CD14-positive monocyte (primary cell): ENCODE data around the gene LRRC52. TPM values are rescaled to one million over a fixed set of nuclear protein-coding genes. Genes with fewer than 3 reads are reported as not detected.

ENCODE experiments used
- DNase-seq, 3 donors: peaks; one replicate each; pipeline ENCODE4 v3.0.0-alpha.2; 2011 to 2022
- H2AFZ ChIP-seq: 2 replicates; pipeline ENCODE4 v1.6.0; 2012; ENCODE audit warnings: mild to moderate bottlenecking, low read depth, low read length, inconsistent platforms; ENCODE audit not compliant: insufficient read depth, poor library complexity, severe bottlenecking
- H3K27ac ChIP-seq, 2 donors: 1 replicate in 1 of 2; 2 replicates in 1 of 2; pipeline ENCODE4 v1.5.1; 2012 to 2013; ENCODE audit warnings: low read length in 2 of 2, control low read depth in 1 of 2, inconsistent platforms in 1 of 2, low read depth in 1 of 2, mild to moderate bottlenecking in 1 of 2
- H3K27me3 ChIP-seq, 2 donors: one replicate each; pipeline versions ENCODE4 v1.6.0 to v1.6.1; 2011 to 2013; ENCODE audit warnings: low read length in 2 of 2; ENCODE audit not compliant: control insufficient read depth in 2 of 2, insufficient read depth in 2 of 2
- H3K36me3 ChIP-seq, 2 donors: replicated peaks in 1 of 2; 1 replicate in 1 of 2; 2 replicates in 1 of 2; pipeline versions ENCODE4 v1.5.1 to v1.6.1; 2012 to 2013; ENCODE audit warnings: low read length in 2 of 2, control low read depth in 1 of 2, inconsistent platforms in 1 of 2, mild to moderate bottlenecking in 1 of 2; ENCODE audit not compliant: insufficient read depth in 2 of 2, control insufficient read depth in 1 of 2
- H3K4me1 ChIP-seq, 2 donors: 1 replicate in 1 of 2; 2 replicates in 1 of 2; pipeline versions ENCODE4 v1.5.1 to v1.6.1; 2012 to 2013; ENCODE audit warnings: low read length in 2 of 2, control low read depth in 1 of 2, inconsistent platforms in 1 of 2, mild to moderate bottlenecking in 1 of 2, moderate library complexity in 1 of 2; ENCODE audit not compliant: insufficient read depth in 2 of 2, control insufficient read depth in 1 of 2
- H3K4me2 ChIP-seq: replicated peaks from 2 replicates; pipeline ENCODE3; 2012; ENCODE audit warnings: low read length, moderate library complexity, mild to moderate bottlenecking; ENCODE audit not compliant: poor library complexity, severe bottlenecking; ENCODE audit errors: extremely low read depth
- H3K4me3 ChIP-seq, 3 experiments: fragments of 200-600 bp in 1 of 3; sonication (generic) in 1 of 3; replicated peaks in 1 of 3; 1 replicate in 2 of 3; 2 replicates in 1 of 3; pipeline ENCODE4 v1.5.1; 2011 to 2013; ENCODE audit warnings: low read length in 3 of 3, mild to moderate bottlenecking in 3 of 3, control low read depth in 2 of 3, low read depth in 2 of 3, inconsistent platforms in 1 of 3, moderate library complexity in 1 of 3
- H3K79me2 ChIP-seq: 2 replicates; pipeline ENCODE4 v1.6.0; 2012; ENCODE audit warnings: mild to moderate bottlenecking, control low read depth, inconsistent platforms, low read length, moderate library complexity; ENCODE audit not compliant: insufficient read depth
- H3K9ac ChIP-seq: 2 replicates; pipeline ENCODE4 v1.6.0; 2017; ENCODE audit warnings: low read length, mild to moderate bottlenecking; ENCODE audit not compliant: insufficient read depth, poor library complexity, severe bottlenecking
- H3K9me3 ChIP-seq, 2 donors: replicated peaks in 1 of 2; 1 replicate in 1 of 2; 2 replicates in 1 of 2; pipeline versions ENCODE4 v1.5.1 to v1.6.1; 2012 to 2013; ENCODE audit warnings: low read length in 2 of 2, control low read depth in 1 of 2; ENCODE audit not compliant: control insufficient read depth in 1 of 2, insufficient read depth in 1 of 2
- H4K20me1 ChIP-seq: 2 replicates; pipeline ENCODE4 v1.6.0; 2012; ENCODE audit warnings: mild to moderate bottlenecking, low read length, control low read depth, moderate library complexity; ENCODE audit not compliant: insufficient read depth
- H3K27ac Mint-ChIP-seq, 7 donors: one replicate each; pipeline ENCODE4 v1.8.0; 2020; ENCODE audit warnings: mild to moderate bottlenecking in 7 of 7, mixed read lengths in 7 of 7, moderate library complexity in 6 of 7, inconsistent platforms in 2 of 7
- H3K27me3 Mint-ChIP-seq, 3 donors: one replicate each; pipeline ENCODE4 v1.8.0; 2021 to 2022; ENCODE audit warnings: low read depth in 3 of 3, mild to moderate bottlenecking in 3 of 3, mixed read lengths in 3 of 3, moderate library complexity in 3 of 3, inconsistent platforms in 1 of 3
- H3K36me3 Mint-ChIP-seq, 2 donors: one replicate each; pipeline ENCODE4 v1.8.0; 2020; ENCODE audit warnings: mixed read lengths in 2 of 2, inconsistent platforms in 1 of 2, mild to moderate bottlenecking in 1 of 2
- H3K4me1 Mint-ChIP-seq: one replicate; pipeline ENCODE4 v1.8.0; 2020; ENCODE audit warnings: mild to moderate bottlenecking, mixed read lengths
- H3K4me3 Mint-ChIP-seq, 2 donors: one replicate each; pipeline ENCODE4 v1.8.0; 2020; ENCODE audit warnings: mild to moderate bottlenecking in 2 of 2, mixed read lengths in 2 of 2, moderate library complexity in 1 of 2
- H3K9me3 Mint-ChIP-seq, 7 donors: one replicate each; pipeline ENCODE4 v1.8.0; 2020 to 2022; ENCODE audit warnings: mixed read lengths in 7 of 7, mild to moderate bottlenecking in 6 of 7, moderate library complexity in 6 of 7, inconsistent platforms in 2 of 7
- WGBS: methylation state at CpG from one replicate; pipeline ENCODE4 v1.1.5; 2013; ENCODE audit warnings: missing lambda C conversion rate; ENCODE audit not compliant: insufficient coverage; 5-methylcytosine and 5-hydroxymethylcytosine counted together
- intact Hi-C, 2 donors: fragments of 100-400 bp; cut with micrococcal nuclease; formaldehyde crosslinking; loops; one replicate each; pipeline versions ENCODE4 v1.15.0 to v1.15.1; 2023
- polyA plus RNA-seq, 3 donors: library from polyadenylated mRNA; depleted of rRNA in 1 of 3; unstranded in 2 of 3; stranded (reverse) in 1 of 3; fragments of 300-500 nt in 2 of 3; fragments of >200 nt in 1 of 3; fragmentation: Illumina TruSeq in 2 of 3; gene quantifications; 1 replicate in 2 of 3; 2 replicates in 1 of 3; pipeline ENCODE4 v1.2.3, GENCODE V29; 2012 to 2021
- TF ChIP-seq, protein P1 (sequence below): fragments of 200-600 bp; IDR thresholded peaks from one replicate; pipeline ENCODE4 v1.8.0; 2022; ENCODE audit warnings: antibody characterized with exemption, mild to moderate bottlenecking

LRRC52 gene
- polyA plus RNA-seq, 3 donors: not detected

- no peak overlapping the region for H3K4me3 ChIP-seq
- no peaks in the 10 kb centered on the region for H4K20me1 ChIP-seq
- Mint-ChIP-seq H3K27me3 (peaks cover 3 to 12% (median 7%) of the 10 kb centered on the region in 3 donors), H3K4me3 (no peak overlapping the region), H3K27ac (no peak overlapping the region), H3K36me3 (no peaks in the 10 kb centered on the region), H3K9me3 (no peaks in the 10 kb centered on the region), H3K4me1 (no peaks in the 10 kb centered on the region)
- TF ChIP-seq, protein P1, sequence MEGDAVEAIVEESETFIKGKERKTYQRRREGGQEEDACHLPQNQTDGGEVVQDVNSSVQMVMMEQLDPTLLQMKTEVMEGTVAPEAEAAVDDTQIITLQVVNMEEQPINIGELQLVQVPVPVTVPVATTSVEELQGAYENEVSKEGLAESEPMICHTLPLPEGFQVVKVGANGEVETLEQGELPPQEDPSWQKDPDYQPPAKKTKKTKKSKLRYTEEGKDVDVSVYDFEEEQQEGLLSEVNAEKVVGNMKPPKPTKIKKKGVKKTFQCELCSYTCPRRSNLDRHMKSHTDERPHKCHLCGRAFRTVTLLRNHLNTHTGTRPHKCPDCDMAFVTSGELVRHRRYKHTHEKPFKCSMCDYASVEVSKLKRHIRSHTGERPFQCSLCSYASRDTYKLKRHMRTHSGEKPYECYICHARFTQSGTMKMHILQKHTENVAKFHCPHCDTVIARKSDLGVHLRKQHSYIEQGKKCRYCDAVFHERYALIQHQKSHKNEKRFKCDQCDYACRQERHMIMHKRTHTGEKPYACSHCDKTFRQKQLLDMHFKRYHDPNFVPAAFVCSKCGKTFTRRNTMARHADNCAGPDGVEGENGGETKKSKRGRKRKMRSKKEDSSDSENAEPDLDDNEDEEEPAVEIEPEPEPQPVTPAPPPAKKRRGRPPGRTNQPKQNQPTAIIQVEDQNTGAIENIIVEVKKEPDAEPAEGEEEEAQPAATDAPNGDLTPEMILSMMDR: no peak
- no peaks in the 10 kb centered on the region for H3K79me2 ChIP-seq
- no peak for DNase-seq
- H3K9me3 ChIP-seq: no peaks in the 10 kb centered on the region
- H3K27ac ChIP-seq: no peak overlapping the region
- H3K27me3 ChIP-seq: peaks cover 2 to 3% of the 10 kb centered on the region in 2 donors
- no peak overlapping the region for H3K9ac ChIP-seq
- intact Hi-C loops: no loop called here
- H2AFZ ChIP-seq: no peak overlapping the region
- WGBS: 95% methylated on average over 11 of the region's 12 CpGs
- H3K36me3 ChIP-seq: no peaks in the 10 kb centered on the region
- H3K4me2 ChIP-seq: no peak overlapping the region
- no peaks in the 10 kb centered on the region for H3K4me1 ChIP-seq
Observed at GRCh38 chr1:165497069-165498013, 46.5 kb upstream of the LRRC52 start.

DNA sequence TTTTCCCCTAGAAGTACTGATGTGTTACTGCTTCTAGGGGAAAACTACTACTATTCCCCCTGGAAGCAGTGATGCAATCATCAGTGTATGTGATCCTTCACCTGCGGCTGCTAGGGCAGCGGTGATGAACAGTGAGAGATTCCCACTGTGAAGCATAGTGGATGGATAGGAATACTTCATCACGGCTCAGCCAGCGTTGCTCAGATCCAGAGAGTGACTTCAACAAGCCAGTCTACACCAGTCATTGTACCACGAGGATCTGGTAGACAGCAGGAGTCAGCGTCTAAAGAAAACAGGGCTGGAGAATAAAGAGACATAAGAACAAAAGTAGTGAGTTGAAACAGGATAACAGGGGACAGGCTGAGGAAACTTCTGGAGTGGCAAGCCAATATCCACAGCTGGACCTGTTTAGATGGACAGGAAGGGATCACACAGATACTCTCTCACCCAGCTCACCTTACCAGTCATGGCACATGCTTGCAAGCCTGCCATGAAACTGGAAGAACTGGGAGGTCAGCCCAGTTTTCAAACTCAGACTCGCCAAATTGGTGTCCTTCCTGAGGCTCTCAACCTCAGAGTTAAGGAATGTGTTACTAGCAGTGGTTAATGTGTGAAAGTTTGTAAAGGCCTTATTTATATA, 42.4 kb upstream of the LRRC52 start:
- H3K9me3 ChIP-seq: no peaks in the 10 kb centered on the region
- Mint-ChIP-seq H3K9me3 (peaks cover 0 to 2% (median 0%) of the 10 kb centered on the region in 7 donors), H3K4me1 (no peaks in the 10 kb centered on the region), H3K27me3 (peaks cover 4 to 6% (median 4%) of the 10 kb centered on the region in 3 donors), H3K4me3 (no peak overlapping the region), H3K36me3 (no peaks in the 10 kb centered on the region), H3K27ac (no peak overlapping the region)
- no peaks in the 10 kb centered on the region for H3K27me3 ChIP-seq
- H3K79me2 ChIP-seq: no peaks in the 10 kb centered on the region
- DNase-seq: no peak
- WGBS: 92% methylated on average over 2 of the region's 7 CpGs
- no peak overlapping the region for H3K4me3 ChIP-seq
- intact Hi-C loops: no loop called here
- H3K4me1 ChIP-seq: no peaks in the 10 kb centered on the region
- H3K36me3 ChIP-seq: no peaks in the 10 kb centered on the region
- H3K4me2 ChIP-seq: no peak overlapping the region
- no peak overlapping the region for H3K27ac ChIP-seq
- H4K20me1 ChIP-seq: no peaks in the 10 kb centered on the region
- TF ChIP-seq, protein P1: no peak
- no peak overlapping the region for H2AFZ ChIP-seq
- H3K9ac ChIP-seq: no peak overlapping the region
